HG02981 (cell line): Measurements from ENCODE around the gene CRABP1.

Source experiments
- ATAC-seq: cut with Tn5 transposase; IDR thresholded peaks from one replicate; pipeline ENCODE4 v1.9.1; 2021; ENCODE audit warnings: mild to moderate bottlenecking, moderate library complexity; ENCODE audit not compliant: unreplicated experiment

Gene CRABP1

DNA sequence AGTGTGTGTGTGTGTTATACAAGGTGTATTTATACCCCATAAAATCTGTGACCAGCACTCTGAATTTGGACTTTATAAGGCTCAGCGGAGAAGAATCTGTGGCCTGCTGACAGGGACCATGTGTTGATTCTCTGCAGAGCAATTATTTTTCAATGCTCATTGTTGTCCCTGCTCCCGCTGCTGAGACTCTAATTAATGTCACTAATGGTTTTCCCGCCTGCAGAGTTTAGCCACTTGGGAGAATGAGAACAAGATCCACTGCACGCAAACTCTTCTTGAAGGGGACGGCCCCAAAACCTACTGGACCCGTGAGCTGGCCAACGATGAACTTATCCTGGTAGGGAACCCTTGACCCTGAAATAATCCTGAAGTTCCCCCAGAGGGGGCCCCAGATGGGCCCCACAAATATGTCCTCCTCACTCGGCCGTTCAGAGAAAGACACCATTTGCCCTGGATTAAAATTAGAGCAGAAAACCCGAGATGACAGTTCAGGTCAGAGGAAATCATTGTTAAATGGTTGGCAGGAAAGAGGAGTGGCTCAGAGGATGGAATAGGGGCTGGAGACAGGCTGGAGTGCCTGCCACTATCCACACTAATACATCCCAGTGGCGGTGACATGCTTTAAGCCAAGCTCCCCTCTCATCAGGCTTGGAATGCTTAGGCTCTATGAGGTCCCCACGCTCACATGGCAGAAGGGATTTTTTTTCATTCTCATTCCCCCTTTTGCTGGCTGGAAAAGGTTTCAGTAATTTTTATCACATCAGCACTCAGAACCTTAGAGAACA, 3.3 kb downstream of the CRABP1 start:
- ATAC-seq = no peak

DNA sequence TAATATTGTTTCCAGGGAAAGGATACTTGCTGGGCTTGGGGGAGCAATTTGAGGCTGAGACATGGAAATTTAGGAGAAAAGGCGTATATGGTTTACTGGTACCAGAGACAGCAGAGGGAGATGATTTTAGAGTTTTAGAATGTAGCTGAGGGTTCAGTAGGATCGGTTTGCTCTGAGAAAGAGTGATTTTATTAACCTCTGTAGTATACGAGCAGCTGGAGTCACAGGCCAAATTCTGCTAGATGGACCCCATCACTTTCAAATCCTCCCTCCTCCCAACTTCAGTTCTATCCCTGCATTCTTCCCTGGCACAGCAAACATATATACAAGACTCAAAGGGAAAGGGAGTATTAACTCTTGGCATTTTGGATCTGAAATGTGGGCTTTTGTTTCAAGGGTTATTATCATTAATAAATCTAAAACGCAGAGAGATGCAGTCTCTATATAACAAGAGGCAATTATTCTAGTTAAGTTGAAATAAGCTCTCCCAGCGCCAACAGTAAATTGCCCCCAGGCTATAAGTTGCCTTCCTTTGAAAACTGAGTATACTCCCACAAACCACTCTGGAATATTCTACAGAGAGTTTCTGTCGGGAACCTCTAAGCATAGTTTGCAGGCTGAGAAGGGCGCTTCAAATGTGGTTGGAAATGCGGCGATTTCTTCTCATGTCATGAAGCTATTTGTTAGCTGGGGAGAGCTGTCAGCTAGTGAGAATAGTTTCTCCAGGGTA, 5.4 kb downstream of the CRABP1 start:
- no peak for ATAC-seq

DNA sequence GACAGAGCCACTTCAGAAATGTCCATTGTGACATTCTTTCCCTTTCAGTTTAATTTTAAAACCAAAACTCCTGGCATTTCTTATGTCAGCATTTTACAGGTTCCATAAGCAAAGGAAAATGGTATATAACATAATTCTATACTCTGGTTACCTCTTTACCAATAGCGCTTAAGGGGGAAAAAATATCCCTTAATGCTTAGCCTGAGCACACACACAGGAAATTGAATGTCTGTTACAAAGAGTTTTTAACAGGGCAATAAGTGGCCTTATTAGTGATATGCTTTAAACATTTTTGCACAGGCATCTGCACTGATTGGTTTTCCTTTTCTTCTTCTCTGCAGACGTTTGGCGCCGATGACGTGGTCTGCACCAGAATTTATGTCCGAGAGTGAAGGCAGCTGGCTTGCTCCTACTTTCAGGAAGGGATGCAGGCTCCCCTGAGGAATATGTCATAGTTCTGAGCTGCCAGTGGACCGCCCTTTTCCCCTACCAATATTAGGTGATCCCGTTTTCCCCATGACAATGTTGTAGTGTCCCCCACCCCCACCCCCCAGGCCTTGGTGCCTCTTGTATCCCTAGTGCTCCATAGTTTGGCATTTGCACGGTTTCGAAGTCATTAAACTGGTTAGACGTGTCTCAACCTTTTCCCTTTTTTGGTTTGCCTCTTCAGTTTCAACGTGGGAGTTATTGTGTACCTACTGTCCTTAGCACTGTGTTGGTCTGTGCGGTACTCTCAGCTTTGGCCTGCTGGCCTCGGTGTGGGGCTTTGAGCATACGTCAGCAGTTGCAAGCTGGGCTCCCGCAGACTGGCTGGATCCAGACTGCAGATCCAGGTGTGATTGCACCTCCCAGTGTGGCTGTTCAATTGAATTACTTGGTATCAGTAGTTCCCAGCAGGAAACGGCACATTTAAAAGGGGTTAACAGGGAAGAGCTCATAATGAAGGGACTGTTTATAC, 7.7 kb downstream of the CRABP1 start:
- ATAC-seq = no peak

DNA sequence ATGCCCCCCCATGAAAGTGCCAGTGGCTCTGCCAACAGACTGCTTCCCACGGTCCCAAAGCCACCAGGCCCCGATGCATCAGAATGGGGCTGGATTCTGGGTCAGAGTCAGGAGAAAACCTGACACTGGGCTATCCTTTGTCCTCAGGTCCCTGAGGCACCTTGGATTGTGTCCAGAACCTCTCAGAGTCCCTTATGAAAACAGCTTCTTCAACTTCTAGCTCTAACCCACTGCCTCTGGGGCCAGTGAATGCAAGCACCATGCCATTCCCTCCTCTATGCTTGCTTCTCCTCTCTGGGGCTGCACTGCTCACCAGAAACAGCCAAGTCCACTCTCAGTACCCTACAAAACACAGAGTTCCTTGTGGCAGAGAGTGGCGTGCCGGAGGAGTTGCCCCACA, 9.9 kb downstream of the CRABP1 start:
- no peak for ATAC-seq

DNA sequence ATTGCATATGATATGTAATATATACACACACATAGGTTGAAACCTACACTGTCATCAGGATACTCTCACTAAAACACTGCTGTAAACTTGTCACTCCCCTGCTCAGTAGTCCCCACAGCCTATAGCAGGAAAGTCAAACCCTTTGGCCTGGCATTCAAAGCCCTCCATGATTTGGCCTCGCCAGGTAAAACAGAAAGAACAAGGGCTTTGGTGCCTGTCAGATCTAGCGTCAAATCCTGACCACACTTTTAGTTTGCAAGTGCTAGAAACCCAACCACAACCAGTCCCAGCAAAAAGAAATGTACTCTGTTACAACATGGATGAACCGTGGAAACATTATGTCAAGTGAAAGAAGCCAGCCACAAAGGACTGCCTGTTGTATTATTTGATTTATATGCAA, 11.4 kb downstream of the CRABP1 start:
- ATAC-seq = no peak

DNA sequence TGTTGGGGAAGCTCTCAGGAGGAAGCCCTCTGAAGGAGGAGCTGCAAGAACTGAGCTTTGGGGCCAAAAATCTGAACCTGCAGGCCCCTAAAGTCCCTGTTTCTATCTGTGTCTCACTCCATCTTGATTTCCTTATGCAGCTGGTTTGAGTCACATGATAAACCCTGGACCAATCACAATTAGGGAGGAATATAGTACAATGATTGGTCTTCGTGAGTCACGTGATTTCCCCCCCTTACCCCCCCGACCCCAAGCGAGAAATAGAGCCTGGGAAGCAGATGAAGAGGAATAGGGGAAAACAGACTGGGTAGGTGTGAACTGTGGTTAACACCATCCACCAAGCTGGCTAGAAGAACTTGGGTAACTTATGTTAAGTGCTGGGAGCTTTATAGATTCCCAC, 12.9 kb downstream of the CRABP1 start:
- no peak for ATAC-seq

DNA sequence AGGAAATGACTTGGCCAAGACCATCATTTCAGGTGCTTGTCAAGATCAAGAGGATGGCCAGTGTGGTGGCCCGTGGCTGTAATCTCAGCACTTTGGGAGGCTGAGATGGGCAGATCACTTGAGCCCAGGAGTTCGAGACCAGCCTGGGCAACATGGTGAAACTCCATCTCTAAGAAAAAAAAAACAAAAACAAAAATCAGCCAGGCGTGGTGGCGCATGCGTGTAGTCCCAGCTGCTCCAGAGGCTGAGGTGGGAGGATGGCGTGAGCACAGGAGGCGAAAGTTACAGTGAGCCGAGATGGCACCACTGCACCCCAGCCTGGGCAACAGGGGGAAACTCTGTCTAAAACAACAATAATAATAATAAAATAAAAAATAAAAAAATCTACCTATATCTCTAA, 15.0 kb downstream of the CRABP1 start:
- no peak for ATAC-seq

DNA sequence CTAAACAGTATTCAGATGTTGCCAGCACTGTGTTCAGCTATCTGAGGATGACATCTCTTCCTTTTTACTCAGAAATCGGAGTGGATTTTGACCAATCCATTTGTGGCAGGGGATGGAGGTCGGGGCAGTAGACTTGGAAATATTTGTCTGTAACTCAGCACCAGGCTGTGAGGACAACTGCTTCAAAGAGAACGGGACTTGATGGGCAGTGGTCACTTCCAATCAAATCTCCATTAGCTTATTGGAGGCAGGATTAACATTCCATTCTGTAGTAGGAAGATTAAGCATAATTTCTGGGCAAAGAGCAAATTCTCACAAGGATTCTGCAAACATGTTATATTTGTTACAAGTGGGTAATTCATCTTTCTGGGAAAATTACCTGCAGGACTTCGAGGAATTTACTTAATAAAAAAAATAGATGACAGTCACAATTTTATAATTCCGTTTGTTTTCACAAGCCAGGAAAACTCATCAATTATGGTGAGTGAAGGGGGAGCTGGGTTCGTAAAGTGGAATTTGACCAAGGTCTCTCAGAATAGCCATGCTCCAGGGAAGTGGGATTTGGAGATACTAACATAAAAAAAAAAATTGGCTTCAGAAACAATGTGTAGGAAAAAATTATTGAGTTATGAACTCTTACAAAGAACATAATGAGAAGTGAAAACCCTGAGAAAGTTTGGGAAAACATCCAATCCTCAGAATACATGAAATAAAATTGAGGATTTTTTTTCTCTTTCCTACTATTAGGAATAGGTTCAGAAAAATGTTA, 18.1 kb downstream of the CRABP1 start:
- ATAC-seq = no peak

DNA sequence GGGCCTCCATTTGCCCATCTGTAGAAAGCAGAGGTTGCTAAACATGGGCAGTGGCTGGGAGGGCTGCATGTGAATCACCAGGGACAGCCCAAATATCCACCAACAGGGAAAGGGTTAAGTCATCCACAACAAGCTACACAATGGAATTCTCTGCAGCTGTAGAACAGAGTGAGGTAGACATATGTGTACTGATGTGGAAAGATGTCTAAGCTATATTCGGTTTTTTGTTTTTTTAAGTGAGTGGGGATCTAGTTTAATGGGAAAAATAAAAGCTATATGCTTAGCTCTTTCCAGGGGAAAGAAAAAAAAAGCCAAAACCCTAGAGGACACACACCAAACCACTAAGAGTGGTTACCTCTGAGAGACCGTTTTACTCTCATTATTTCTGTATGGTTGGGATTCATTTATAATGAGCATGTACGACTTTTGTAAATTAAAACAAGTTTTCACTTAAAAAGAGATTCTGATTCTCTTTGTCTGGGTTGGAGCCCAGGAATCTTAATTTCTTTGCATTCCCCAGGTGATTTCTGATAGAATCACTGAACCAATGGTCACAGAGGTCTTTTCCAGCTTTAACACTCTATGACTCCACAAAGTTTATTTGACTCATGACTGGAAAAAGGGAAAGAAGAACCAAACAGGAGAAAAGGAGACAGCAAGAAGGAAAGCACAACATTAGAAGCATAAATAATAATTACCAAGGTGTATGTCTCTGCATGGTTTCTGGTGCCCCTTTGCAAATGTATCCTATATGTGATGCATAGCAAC, 19.1 kb downstream of the CRABP1 start:
- no peak for ATAC-seq

DNA sequence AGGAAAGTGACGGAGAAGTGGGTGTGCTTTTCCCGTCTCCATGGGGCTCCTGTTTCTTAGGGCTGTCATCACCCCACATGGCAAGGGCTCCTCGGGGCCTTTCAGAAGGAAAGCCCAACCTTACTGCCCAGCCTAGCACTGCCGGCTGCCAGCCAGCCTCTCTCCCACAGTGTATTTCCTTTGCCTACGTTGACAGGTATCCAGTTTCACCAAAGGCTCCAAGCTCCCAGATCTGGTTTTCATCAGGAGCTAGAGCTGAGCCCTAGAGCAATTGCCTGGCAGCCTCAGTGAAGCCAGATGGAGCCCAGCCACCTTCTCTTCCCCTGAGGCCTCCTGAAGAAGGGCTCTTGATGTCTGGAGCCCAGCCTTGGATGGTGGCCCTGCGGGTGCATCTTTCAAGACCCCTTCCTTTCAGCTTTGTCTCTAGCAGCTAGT, 20.2 kb downstream of the CRABP1 start:
- ATAC-seq = no peak

DNA sequence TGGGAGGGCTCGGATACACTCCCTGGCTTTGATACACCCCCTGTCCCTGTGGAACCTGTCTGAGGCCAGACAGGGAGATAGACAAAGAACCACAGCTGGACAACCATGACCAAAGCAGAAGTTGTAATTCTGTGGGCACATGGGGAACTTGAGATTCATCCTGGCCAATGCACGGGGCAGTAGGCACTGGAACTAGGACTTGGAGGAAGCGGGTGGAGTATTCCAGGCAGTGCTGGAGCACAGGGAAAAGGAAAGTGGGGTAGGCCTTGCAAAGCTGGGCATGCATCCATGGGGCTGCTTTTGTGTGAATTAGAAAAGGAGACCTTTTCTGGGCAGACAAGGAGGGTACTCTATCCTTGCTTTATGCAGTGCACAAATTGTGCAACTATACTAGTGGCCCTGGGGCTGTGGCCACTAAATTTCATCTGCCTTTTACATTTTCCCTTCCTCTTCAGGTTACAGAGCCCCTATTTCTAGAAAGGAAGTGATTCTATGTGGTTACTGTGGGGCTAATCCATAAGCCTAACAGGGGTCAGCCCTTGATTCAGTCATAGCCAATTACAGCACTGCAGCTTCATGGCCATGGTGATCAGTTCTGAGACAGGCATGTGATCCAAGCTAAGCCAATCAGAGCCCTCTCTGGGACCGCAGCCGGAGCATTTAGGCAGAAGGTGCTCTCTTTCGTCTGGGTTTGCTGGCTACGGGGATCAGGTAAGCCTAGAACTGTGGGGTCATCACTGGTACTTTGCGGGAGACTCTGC, 21.0 kb downstream of the CRABP1 start:
- no peak for ATAC-seq

DNA sequence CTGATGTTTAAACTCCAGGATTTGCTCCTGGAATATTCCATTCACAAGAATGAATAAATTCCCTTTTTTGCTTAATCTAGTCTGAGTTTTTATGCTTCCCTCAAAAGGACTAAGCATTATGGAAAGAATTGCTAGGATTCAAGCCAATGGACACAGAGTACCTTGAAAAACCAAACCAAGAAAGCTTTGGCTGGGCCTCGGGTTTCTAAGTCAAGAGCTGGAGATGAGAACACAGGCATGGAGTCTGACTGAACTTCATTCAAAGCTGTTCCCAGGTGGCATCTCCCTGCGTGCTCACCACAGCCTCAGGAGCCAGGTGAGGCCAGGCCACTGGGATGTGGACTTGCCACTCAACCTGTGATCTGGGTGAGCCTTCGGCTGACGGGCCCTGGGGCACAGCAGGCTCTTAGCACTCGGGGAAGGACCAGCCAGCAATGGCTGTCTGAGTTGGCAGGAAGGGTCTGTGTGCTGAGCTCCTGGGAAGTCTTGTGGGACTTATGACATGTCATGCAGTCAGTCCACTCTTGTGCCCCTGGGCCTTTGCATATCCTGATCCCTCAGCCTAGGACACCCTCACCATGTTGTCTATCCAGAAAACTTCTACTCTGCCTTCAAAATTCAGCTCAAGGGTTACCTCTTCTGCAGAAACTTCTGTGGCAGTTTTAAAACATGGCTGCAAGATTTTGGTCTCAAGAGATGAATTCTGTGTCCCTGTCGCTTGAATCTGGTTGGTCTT, 21.8 kb downstream of the CRABP1 start:
- ATAC-seq = no peak

DNA sequence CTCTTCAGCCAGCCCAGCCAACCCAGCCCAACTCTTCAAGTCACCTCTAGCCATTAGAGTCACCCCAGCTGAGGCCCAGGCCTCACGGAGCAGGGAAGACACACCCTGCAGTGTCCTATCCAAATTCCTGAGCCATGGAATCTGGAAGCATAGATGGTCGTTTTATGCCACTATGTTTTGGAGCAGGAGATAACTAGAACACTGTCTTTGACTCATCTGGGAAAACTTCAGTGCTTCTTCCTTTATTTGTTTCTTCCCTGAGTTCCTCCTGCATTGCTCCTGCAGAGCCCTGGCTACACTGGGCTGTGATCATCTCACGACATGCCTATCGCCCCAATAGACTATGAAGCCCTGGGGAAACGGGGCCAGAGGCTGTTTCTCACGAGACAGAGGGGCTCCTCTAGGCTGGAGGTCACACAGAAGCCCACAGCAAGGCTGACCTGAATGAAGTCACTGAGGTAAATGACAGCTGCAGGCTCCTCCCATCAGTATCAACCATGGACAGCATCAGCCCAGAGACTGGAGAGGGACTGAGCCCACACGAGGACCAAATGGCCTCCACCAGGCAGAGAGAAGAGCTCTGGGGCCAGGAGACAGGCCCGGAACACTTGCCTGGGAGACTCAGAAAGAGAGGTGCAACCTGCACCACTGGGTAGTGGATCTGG, 22.7 kb downstream of the CRABP1 start:
- ATAC-seq = no peak

DNA sequence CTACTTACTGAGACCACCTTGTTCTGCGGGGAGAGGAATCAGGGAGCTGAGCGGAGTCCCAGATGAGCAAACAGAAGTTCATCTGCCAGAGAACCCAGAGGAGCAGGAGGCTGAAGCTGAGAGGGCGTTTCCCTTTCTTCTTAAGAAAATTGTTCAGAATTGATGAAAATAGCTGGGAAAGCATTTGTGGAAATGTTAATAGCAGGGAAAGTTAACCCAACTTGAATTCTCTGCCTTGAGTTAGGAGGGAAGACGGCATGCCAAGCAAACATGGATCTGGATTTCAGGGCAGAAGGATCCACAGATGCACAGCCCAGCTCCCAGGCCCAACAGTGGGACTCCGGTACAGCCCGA, 23.2 kb downstream of the CRABP1 start:
- ATAC-seq = no peak

DNA sequence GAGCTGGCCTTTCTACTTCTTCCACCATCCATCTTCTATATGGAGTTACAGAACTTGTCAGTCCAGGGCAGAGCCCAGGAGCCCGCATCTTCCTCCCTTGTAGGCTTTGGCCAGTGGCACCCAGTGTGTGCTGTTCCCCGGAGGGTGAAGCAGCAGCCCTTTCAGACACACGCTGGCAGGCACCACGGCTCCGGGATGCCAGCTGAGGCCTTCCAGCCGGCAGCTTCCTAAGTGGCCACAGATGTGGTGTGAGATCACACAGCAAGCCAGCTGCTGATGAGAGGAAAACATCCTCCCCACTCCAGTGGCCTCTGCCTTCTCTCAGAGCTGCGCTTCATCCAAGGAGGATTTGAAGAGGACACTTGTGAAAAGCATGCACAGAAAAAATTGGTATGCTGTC, 24.1 kb downstream of the CRABP1 start:
- no peak for ATAC-seq

DNA sequence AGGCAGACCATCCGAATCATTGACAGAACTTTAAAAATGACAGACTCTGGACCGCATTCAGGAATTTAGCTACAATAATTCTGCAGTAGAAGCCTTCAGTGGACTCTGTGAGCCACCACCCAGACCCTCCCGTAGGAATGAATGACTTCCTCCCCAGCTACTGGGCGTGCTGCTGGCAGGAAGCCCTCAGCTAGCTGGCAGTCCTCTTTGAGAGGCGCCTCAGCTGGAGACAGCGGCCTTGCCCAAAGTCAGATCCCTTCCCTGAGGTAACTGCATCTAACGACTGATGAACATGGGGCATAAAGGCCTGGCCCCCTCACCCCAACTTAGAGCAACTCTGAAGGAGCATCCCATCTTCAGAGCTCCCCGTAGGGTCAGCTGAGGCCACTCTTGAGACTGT, 25.8 kb downstream of the CRABP1 start:
- ATAC-seq = no peak

DNA sequence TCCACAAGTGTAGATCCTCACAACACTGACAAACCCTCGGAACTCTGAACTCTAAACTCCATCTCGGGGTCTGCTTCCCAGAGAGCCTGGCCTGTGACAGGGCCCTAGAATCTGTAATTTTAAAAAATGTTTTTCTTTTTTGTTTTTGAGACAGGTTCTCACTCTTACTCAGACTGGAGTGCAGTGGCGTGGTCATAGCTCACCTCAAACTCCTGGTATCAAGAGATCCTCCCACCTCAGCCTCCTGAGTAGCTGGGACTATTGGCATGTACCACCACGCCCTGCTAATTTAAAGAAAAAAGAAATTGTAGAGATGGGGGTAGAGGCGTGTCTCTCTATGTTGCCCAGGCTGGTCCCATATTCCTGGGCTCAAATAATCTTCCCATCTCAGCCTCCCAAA, 26.2 kb downstream of the CRABP1 start:
- no peak for ATAC-seq

DNA sequence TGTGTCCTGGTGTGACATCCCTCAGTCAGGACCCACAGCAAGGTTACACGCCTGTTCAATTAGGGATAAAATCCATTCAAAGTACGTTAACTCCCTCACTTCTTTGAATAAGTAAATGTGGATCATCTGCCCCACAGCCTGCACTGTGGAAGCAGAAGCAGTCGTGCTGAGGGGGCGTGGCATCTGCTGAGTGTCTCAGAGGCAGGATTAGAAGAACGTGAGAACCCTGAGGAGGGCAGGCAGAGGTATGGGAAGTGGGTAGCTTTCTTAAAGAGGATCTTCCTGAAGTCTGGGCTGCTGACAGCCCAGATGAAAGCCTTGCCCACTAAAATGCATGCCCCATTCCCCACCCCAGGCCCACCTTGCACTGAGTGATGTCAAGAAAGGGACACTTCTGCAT, 28.5 kb downstream of the CRABP1 start:
- ATAC-seq = no peak
